PFSK-1 (cell line): ENCODE measurements around the gene KIF6.

Experiments
- FOXP2 ChIP-seq: optimal IDR thresholded peaks from 2 replicates; pipeline ENCODE3; 2011; ENCODE audit warnings: borderline replicate concordance, control low read depth, inconsistent platforms; ENCODE audit not compliant: insufficient read depth; ENCODE audit errors: extremely low read length, extremely low read depth
- POLR2AphosphoS5 ChIP-seq: IDR thresholded peaks from 2 replicates; pipeline ENCODE4 v1.6.1; 2012; ENCODE audit warnings: low read depth, mild to moderate bottlenecking, control low read depth, low read length, moderate library complexity
- SIN3A ChIP-seq: IDR thresholded peaks from 2 replicates; pipeline ENCODE4 v1.6.1; 2012; ENCODE audit warnings: mild to moderate bottlenecking, low read length, moderate library complexity, borderline replicate concordance; ENCODE audit not compliant: insufficient read depth
- TAF1 ChIP-seq: IDR thresholded peaks from 2 replicates; pipeline ENCODE4 v1.6.1; 2012; ENCODE audit warnings: low read length, control low read depth, borderline replicate concordance; ENCODE audit not compliant: insufficient read depth
- TF ChIP-seq, protein P1 (sequence below), 2 experiments: IDR thresholded peaks; 2 replicates each; pipeline versions ENCODE4 v1.6.1 to v1.8.0; 2011 to 2012; ENCODE audit warnings: low read depth in 2 of 2, low read length in 2 of 2, control low read depth in 1 of 2, inconsistent platforms in 1 of 2, mild to moderate bottlenecking in 1 of 2, moderate library complexity in 1 of 2; ENCODE audit not compliant: insufficient read depth in 1 of 2

DNA sequence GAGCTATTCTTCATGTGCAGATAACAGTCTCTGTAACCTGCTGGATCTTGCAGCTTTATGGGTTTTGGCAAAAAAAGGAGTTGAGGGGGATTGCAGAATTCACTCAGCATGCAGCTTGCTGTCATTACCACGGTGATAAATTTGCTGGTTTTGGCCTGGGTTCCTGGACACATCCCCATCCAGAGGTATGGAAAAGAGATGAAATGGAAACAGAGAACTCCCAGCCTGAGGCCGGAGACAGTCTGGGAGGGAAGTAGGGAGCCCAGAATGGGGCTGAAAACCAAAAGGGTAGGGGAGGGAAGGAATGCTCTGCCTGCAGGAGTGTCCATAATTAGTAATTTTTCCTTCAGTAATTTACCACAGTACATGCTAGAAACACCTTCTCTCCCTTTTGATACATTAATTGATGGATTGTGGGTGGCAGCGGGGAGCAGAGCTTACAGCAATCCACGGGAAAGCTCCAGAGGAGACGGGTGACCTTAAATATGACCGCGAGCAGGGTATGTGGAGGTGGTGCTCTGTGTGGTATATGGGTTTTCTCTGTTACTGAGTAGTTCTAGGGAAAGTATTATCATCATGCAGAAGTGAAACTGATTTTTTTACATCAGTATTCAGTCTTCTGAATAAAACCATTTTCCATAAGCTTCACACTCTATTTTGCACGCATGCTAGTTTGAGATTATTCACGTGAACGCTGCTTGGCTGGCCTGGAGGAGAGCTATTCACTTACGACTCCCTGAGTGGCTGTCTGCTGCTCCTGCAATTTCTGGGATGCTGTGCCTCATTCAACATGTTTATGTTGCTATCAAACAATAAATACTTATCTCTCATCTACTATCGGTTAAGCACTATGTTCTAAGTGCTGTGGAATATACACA is 336.4 kb downstream of the KIF6 start:
- TF ChIP-seq TAF1, result no peak
- TF ChIP-seq, protein P1, sequence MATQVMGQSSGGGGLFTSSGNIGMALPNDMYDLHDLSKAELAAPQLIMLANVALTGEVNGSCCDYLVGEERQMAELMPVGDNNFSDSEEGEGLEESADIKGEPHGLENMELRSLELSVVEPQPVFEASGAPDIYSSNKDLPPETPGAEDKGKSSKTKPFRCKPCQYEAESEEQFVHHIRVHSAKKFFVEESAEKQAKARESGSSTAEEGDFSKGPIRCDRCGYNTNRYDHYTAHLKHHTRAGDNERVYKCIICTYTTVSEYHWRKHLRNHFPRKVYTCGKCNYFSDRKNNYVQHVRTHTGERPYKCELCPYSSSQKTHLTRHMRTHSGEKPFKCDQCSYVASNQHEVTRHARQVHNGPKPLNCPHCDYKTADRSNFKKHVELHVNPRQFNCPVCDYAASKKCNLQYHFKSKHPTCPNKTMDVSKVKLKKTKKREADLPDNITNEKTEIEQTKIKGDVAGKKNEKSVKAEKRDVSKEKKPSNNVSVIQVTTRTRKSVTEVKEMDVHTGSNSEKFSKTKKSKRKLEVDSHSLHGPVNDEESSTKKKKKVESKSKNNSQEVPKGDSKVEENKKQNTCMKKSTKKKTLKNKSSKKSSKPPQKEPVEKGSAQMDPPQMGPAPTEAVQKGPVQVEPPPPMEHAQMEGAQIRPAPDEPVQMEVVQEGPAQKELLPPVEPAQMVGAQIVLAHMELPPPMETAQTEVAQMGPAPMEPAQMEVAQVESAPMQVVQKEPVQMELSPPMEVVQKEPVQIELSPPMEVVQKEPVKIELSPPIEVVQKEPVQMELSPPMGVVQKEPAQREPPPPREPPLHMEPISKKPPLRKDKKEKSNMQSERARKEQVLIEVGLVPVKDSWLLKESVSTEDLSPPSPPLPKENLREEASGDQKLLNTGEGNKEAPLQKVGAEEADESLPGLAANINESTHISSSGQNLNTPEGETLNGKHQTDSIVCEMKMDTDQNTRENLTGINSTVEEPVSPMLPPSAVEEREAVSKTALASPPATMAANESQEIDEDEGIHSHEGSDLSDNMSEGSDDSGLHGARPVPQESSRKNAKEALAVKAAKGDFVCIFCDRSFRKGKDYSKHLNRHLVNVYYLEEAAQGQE (IDR thresholded peaks at IDR 0.05; ENCODE audit: insufficient read depth in 1 of 2, low read depth in 2 of 2, low read length in 2 of 2), result no peak
- no peak for TF ChIP-seq POLR2AphosphoS5
- no peak for TF ChIP-seq SIN3A
- TF ChIP-seq FOXP2, result no peak
